HTR-8/SVneo (cell line): Measurements from ENCODE around the gene MMRN2.
A peak's percentile ranks its signal among the peaks of the same experiment; 100 is the strongest.

Experiments used
- DNase-seq: peaks from one replicate; pipeline ENCODE4 v3.0.0; 2011; ENCODE audit warnings: low spot score, mixed read lengths; ENCODE audit not compliant: insufficient read length
- FAIRE-seq: peaks from 2 replicates; lab custom pipeline; 2011; peaks lifted over from hg19 to GRCh38; lab: Jason Lieb, UNC

Gene MMRN2

GRCh38 chr10:86970162-86970981 is 13.0 kb upstream of the MMRN2 start:
- DNase-seq (no peak), FAIRE-seq (no peak)

DNA sequence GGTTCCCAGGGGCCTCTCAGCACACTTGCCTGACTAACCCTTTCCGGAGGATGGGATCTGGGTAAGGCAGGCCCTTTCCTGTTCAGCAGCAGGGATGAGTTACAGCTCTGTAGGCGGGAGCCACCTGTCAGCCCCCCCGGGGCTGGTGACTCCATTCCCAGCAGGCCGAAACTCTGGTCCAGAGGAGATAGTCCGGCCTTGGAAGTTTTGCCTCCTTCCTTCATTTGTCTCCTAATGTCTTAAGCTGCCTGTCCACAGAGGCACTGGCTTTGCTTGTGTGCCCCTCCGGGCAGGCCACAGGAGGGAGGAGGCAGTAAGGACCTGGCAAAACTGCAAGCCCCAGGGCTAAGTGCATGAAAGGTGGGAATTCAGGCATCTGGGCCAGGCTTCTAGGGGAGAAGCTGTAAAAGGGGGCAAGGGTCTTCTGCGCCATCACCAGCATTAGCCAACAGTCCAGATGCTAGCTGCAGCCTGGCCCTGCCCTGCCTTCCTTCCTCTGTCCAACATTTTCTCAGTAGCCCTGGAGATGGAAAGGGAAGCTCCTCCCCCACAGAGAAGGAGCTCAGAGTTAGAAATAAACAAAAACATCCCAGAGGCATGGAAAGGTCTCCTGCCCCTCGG is 12.1 kb upstream of the MMRN2 start:
- FAIRE-seq (no peak), DNase-seq (no peak)

DNA sequence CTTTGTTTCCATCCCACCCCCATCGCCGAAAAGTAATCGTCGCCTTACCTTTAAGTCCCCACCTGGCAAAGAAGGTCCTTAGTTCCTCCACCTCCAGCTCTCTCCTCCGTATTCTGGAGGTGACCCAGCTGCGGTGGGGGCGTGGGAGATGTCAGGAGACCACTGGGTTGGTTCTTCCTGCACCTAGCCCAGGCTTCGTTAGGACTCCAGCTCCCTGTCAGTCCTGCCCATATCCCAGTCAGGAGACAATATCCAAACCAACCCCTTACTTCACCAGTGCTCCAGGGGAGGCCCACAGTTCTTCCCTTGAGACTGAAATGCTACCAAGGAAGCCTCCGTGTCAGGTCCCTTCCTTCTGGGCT is 11.6 kb upstream of the MMRN2 start:
- FAIRE-seq (no peak), DNase-seq (no peak)

GRCh38 chr10:86968271-86968993 is 11.0 kb upstream of the MMRN2 start, which contains the start of gene ADIRF:
ADIRF (plus strand) TSS chr10:86968482; CDS start chr10:86968545, 63 bp downstream.
- no peak for DNase-seq
- no peak for FAIRE-seq

DNA sequence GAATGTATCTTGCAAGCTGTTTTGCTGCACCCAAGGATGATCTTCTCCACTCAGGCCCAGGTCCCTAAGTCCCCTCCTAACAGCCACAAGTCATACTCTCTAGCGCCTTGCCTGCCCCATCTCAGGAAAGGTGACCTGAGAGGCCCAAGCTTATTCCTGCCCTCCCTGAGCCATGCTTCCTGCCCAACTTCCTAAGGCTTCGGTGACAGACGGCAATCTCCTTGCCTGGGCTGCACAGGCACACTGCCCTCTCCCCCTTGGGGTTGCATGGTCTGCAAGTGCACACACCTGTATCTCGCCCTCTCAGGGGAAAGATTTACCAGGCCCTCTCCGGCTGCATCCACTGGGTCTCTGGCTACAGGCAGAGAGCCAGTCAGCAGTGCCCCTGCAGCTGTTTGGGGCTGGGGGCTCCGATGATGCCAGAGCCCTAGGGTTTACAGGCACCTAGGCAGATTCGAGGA is 10.1 kb upstream of the MMRN2 start:
- DNase-seq, result no peak
- no peak for FAIRE-seq

DNA sequence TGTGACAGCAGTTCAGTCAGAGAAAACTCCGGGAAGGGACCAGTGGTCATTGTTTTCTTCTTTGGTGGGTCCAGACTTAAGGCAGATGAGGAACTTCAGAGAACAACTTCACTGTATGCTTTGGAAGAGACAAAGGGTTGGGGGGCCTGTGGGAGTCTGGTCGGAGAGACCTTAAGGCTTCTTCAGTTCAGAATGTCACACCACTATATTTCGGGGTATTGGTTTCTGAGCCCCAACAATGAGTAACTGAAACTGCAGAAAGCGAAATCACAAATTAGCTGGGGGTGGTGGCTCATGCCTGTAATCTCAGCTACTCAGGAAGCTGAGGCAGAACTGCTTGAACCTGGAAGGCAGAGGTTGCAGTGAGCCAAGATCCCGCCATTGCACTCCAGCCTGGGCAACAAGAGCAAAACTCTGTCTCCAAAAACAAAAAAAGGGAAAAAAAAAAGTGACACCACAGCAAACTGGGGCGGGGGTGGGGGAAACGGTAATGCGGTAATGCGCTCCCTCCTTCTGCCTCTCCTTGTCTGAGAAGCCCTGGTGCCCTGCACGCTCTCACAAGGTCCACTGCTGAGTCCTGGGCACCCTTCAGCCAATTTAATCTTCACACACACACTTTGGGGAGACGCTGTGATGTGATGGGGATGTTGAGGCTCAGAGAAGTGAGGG is 8.7 kb upstream of the MMRN2 start:
- no peak for FAIRE-seq
- DNase-seq, result no peak

- no peak for DNase-seq
- FAIRE-seq, result no peak
Measured at GRCh38 chr10:86964847-86965190, 7.4 kb upstream of the MMRN2 start.

- FAIRE-seq (no peak), DNase-seq (no peak)
Measured at GRCh38 chr10:86964061-86964846, 6.8 kb upstream of the MMRN2 start.

DNA sequence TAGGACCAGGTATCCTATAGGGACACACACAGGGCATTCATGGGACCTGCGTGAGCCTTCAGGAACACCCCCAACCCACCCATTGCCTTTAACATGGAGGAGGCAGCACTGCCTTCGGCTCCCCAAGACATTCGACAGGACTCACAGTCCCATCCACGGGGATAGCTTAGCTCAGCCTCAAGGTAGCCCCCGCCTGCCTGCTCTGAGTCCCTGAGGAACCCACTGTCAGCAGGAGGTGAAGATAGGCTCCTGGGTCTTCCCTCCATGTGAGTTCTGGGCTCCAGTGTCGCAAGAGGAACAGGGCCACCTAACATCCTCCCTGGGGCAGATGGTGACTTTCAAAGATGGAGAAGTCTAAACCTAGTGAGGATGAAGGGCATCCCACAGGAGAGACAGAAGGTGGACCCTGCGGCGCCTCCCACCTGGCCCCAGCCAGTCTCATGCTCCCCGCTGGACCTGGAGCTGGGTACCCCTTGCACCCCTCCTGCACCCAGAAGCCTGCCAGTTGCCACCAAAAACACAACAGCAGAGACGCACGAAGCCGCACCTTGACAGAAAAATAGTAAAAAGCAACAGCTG is 6.0 kb upstream of the MMRN2 start:
- DNase-seq (no peak), FAIRE-seq (no peak)

GRCh38 chr10:86962981-86963310 is 5.5 kb upstream of the MMRN2 start:
- no peak for DNase-seq
- FAIRE-seq, result no peak

- FAIRE-seq (no peak), DNase-seq (no peak)
Measured at GRCh38 chr10:86962136-86962980, 4.9 kb upstream of the MMRN2 start.

DNA sequence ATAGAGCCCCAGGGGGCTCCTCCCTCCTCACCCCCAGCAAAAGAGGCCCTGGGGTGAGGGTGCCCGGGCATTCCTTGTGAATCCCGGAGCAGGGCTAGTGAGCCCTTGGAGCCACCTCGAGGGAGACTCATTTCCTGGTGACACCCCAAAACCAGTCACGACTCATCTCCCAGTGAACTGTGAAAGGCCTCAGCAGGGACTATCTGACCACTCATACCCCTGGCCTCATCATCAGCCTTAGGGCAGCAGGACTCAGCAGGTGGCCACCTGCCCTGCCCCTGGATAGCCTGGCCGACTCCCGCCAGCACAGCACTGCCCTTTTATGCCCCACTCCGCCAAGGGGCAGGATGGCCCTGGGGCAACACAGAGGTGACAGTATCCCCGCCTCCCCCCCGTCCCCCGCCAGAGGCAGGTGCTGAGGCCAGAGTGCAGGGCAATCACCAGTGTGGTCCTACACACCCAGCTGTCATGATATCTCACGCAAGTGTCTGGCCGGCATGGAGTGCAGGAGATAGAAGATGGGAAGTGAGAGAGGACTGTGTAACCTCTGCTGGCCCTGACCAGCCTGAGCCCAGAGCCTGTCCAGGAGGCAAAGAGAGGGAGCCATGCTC is 4.2 kb upstream of the MMRN2 start:
- DNase-seq (no peak), FAIRE-seq (no peak)

DNA sequence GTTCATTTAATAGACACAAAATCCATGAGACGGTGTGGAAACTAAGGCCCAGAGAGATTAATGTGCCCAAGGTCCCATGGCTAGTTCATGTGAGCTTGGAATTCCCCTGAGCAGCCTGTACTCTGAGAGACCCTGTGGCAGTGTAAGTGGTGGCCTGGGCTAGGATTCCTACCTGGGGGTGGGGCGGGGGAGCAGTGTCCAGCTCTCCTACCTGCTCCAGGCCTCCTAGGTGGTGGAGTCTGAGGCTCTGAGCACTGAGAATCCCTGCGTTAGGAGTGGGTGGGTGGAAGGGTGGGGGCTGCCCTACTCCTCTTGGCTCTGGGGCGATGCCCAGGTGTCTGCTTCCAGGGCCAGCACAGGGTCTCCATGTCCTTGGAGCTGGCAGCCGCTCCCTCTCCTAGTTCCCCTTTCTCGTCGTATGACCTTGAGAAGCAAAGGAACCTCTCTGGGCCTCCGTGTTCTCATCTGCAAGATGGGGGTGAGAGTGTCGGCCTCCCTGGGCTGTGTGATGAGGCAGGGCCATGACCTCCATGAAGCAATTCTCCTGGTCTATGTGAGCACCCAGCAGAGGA is 3.5 kb upstream of the MMRN2 start:
- no peak for FAIRE-seq
- DNase-seq, result no peak

DNA sequence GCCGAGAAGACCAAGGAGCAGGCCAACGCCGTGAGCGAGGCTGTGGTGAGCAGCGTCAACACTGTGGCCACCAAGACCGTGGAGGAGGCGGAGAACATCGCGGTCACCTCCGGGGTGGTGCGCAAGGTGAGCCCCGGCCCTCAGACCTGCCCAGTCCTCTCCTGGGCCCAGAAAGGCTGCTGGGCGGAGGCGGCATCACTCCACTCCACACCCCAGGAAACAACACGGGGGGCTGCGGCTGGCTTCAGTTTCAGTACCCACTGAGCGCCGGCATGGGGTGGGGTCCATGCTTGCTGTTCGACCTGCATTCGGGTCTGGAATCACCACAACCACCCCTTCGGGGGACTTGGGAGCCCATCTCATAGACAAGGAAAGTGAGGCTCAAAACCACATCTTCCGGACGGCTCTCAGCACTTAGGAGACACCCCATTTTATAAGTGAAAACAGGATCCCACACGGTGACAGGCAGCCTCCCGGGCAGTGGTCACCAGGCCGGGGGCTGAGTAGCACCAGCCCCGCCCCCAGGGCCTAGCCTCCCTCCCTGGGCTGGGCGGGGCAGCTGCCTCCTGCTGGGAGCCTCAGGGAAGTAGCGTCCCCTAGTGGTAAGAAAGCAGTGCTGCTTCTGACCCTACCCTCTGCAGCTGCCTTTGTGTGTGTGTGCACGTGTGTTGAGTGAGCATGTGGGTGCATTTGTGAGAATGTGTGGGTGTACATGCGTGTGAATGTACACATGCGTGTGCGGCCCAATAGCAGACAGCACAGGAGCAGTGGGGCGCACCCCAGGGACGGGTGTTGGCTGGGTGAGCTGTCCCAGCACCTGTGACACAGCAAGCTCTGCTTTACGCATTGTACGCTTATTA is 2.8 kb upstream of the MMRN2 start:
- peak; percentile 89 for FAIRE-seq
- DNase-seq, result peak; percentile 60

GRCh38 chr10:86959737-86960002 is 2.3 kb upstream of the MMRN2 start:
- no peak for FAIRE-seq
- DNase-seq, result no peak

DNA sequence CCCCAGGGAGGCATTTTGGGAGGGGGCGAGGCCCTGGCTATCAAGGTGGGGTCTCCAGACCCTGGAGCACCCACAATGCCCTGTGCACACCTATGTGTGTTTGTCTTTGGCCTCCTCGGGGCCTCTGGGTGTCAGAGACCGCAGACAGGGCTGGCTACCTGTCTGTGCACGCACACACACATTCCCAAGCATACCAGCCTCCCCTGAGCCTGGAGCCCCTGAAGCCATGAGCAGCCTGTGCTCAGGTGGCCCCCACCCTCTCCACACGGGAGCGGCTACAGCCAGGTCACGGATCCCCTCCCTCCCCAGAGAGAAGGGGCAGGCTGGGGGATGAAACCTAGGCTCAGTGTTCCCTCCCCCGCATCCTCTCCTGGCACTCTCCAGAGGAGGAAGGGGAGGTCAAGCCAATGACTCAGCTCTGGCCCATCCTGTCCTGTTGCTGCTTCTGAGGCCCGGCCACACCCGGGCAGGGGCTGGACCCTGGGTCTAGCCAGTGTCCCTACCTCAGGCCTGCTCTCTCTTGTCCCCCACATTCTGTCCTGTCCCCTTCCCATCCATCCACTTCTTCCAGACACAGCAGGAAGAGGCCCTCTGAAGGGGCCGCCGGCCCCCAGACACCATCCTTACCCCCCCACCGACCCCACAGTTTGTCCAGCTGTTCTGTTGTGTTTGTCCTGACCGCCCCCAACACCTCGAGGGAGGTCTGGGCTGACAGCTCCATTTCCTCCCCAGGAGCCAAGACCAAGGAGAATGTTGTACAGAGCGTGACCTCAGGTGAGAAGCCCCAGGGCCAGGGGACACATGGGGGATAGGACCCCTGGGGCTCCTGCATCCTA is 1.7 kb upstream of the MMRN2 start:
- DNase-seq, result peak; percentile 80
- FAIRE-seq, result peak; percentile 91
